ENCODE results near the gene TMTC1. TPM values are rescaled to one million over a fixed set of nuclear protein-coding genes. Genes with fewer than 3 reads are reported as not detected.

Gene TMTC1
- total RNA-seq, 2 donors from 2014 or later, result 49.0 to 49.5 TPM

GRCh38 chr12:29726741-29727348 lies 56.9 kb downstream of the TMTC1 start:
- intact Hi-C loops (cut with DNase I), result no loop called here

GRCh38 chr12:29726321-29726692 lies 57.4 kb downstream of the TMTC1 start:
- intact Hi-C loops (cut with DNase I), result no loop called here
- ATAC-seq (peak in 1 of 2 donors; percentile 38), DNase-seq (no peak)

More at GRCh38 chr12:29726741-29727348, 56.9 kb downstream of the TMTC1 start:
- no peak for DNase-seq
- ATAC-seq, result no peak

GRCh38 chr12:29725587-29726320 lies 58.0 kb downstream of the TMTC1 start:
- DNase-seq (peak; percentile 69), ATAC-seq (peak; percentile 82 to 89)
- intact Hi-C loops (cut with DNase I), result no loop called here

- DNase-seq (no peak), ATAC-seq (no peak)
- intact Hi-C loops (cut with DNase I), result no loop called here
Measured at GRCh38 chr12:29722164-29722563, 61.6 kb downstream of the TMTC1 start.

GRCh38 chr12:29719381-29719780 lies 64.4 kb downstream of the TMTC1 start:
- intact Hi-C loops (cut with DNase I), result no loop called here
- DNase-seq (no peak), ATAC-seq (no peak)

- DNase-seq (no peak), ATAC-seq (no peak)
- intact Hi-C loops (cut with DNase I), result no loop called here
Measured at GRCh38 chr12:29717540-29718100, 66.1 kb downstream of the TMTC1 start.

- intact Hi-C loops (cut with DNase I), result no loop called here
- DNase-seq, result no peak
- no peak for ATAC-seq
Measured at GRCh38 chr12:29714966-29715365, 68.8 kb downstream of the TMTC1 start.

GRCh38 chr12:29713729-29714128 lies 70.0 kb downstream of the TMTC1 start:
- intact Hi-C loops (cut with DNase I), result no loop called here
- DNase-seq, result no peak
- no peak for ATAC-seq

- intact Hi-C loops (cut with DNase I), result no loop called here
- no peak for ATAC-seq
- no peak for DNase-seq
Measured at GRCh38 chr12:29711381-29711780, 72.4 kb downstream of the TMTC1 start.

GRCh38 chr12:29710104-29710503 lies 73.6 kb downstream of the TMTC1 start:
- DNase-seq (peak; percentile 42), ATAC-seq (peak; percentile 83 to 87)
- intact Hi-C loops (cut with DNase I), result no loop called here

- ATAC-seq (no peak), DNase-seq (no peak)
- intact Hi-C loops (cut with DNase I), result no loop called here
Measured at GRCh38 chr12:29709496-29710040, 74.2 kb downstream of the TMTC1 start.

- peak in 1 of 2 donors; percentile 46 for ATAC-seq
- no peak for DNase-seq
- intact Hi-C loops (cut with DNase I), result no loop called here
Measured at GRCh38 chr12:29709054-29709453, 74.7 kb downstream of the TMTC1 start.

- no peak for ATAC-seq
- no peak for DNase-seq
- intact Hi-C loops (cut with DNase I), result no loop called here
Measured at GRCh38 chr12:29707846-29708245, 75.9 kb downstream of the TMTC1 start.

- ATAC-seq (no peak), DNase-seq (no peak)
- intact Hi-C loops (cut with DNase I), result no loop called here
Measured at GRCh38 chr12:29706311-29706710, 77.4 kb downstream of the TMTC1 start.

- intact Hi-C loops (cut with DNase I), result no loop called here
Measured at GRCh38 chr12:29703528-29703927, 80.2 kb downstream of the TMTC1 start.

GRCh38 chr12:29702972-29703371 lies 80.8 kb downstream of the TMTC1 start:
- DNase-seq (no peak), ATAC-seq (no peak)
- intact Hi-C loops (cut with DNase I), result no loop called here

More at GRCh38 chr12:29703528-29703927, 80.2 kb downstream of the TMTC1 start:
- no peak for DNase-seq
- no peak for ATAC-seq

GRCh38 chr12:29702222-29702621 lies 81.5 kb downstream of the TMTC1 start:
- ATAC-seq (no peak), DNase-seq (no peak)
- intact Hi-C loops (cut with DNase I), result no loop called here

- intact Hi-C loops (cut with DNase I), result no loop called here
Measured at GRCh38 chr12:29700761-29701481, 82.8 kb downstream of the TMTC1 start.

GRCh38 chr12:29698756-29699155 lies 85.0 kb downstream of the TMTC1 start:
- DNase-seq (no peak), ATAC-seq (no peak)
- intact Hi-C loops (cut with DNase I), result no loop called here

More at GRCh38 chr12:29700761-29701481, 82.8 kb downstream of the TMTC1 start:
- ATAC-seq, result no peak
- DNase-seq, result no peak

- ATAC-seq (no peak), DNase-seq (no peak)
- intact Hi-C loops (cut with DNase I), result no loop called here
Measured at GRCh38 chr12:29695800-29696199, 87.9 kb downstream of the TMTC1 start.
